Liver (tissue), 9 donors: ENCODE results near the gene RAD23A. TPM values are rescaled to one million over a fixed set of nuclear protein-coding genes. Genes with fewer than 3 reads are reported as not detected.

ENCODE experiments used
- DNase-seq: peaks from one replicate; pipeline ENCODE4 v3.0.0-alpha.2; 2017; ENCODE audit warnings: low spot score
- H3K27ac ChIP-seq, 2 donors: one replicate each; pipeline ENCODE4 v1.7.0; 2013; ENCODE audit warnings: inconsistent platforms in 2 of 2, low read length in 2 of 2, control low read depth in 1 of 2, low read depth in 1 of 2, mild to moderate bottlenecking in 1 of 2
- H3K27me3 ChIP-seq, 4 donors: one replicate each; pipeline versions ENCODE4 v1.6.1 to v1.7.0; 2013; ENCODE audit warnings: low read length in 3 of 4, inconsistent platforms in 1 of 4, mild to moderate bottlenecking in 1 of 4, moderate library complexity in 1 of 4; ENCODE audit not compliant: control insufficient read depth in 4 of 4, insufficient read depth in 4 of 4
- H3K36me3 ChIP-seq, 4 donors: one replicate each; pipeline versions ENCODE4 v1.6.1 to v1.7.0; 2013; ENCODE audit warnings: low read length in 3 of 4, mild to moderate bottlenecking in 3 of 4, low read depth in 1 of 4, moderate library complexity in 1 of 4; ENCODE audit not compliant: control insufficient read depth in 4 of 4, insufficient read depth in 3 of 4
- H3K4me1 ChIP-seq, 4 donors: one replicate each; pipeline versions ENCODE4 v1.6.1 to v1.7.0; 2013; ENCODE audit warnings: low read length in 3 of 4, mild to moderate bottlenecking in 3 of 4, moderate library complexity in 1 of 4; ENCODE audit not compliant: control insufficient read depth in 4 of 4, insufficient read depth in 4 of 4
- H3K4me3 ChIP-seq, 3 donors: one replicate each; pipeline versions ENCODE4 v1.6.1 to v1.7.0; 2013; ENCODE audit warnings: low read length in 3 of 3, control low read depth in 1 of 3, low read depth in 1 of 3, mild to moderate bottlenecking in 1 of 3
- H3K9ac ChIP-seq, 2 donors: one replicate each; pipeline ENCODE4 v1.7.0; 2013; ENCODE audit warnings: low read length in 2 of 2, mild to moderate bottlenecking in 2 of 2, moderate library complexity in 2 of 2, control low read depth in 1 of 2, low read depth in 1 of 2
- H3K9me3 ChIP-seq, 4 donors: one replicate each; pipeline versions ENCODE4 v1.6.1 to v1.7.0; 2013; ENCODE audit warnings: low read length in 3 of 4; ENCODE audit not compliant: control insufficient read depth in 4 of 4
- ATF3 ChIP-seq: IDR thresholded peaks from 2 replicates; pipeline ENCODE4 v1.6.1; 2016; ENCODE audit warnings: antibody characterized with exemption
- EGR1 ChIP-seq, 2 donors: IDR thresholded peaks; 2 replicates each; pipeline ENCODE4 v1.6.1; 2016 to 2018; ENCODE audit warnings: antibody characterized with exemption in 2 of 2, low read depth in 2 of 2
- FOXA1 ChIP-seq: IDR thresholded peaks from 2 replicates; pipeline ENCODE4 v1.6.1; 2016; ENCODE audit warnings: antibody characterized with exemption
- GABPA ChIP-seq, 2 donors: IDR thresholded peaks in 1 of 2; conservative IDR thresholded peaks in 1 of 2; 2 replicates each; pipeline ENCODE4 v1.6.1; 2016; ENCODE audit warnings: antibody characterized with exemption in 2 of 2, mild to moderate bottlenecking in 1 of 2, moderate library complexity in 1 of 2
- HNF4A ChIP-seq, 2 donors: conservative IDR thresholded peaks; 2 replicates each; pipeline ENCODE4 v1.6.1; 2016; ENCODE audit warnings: antibody characterized with exemption in 2 of 2, mild to moderate bottlenecking in 2 of 2
- HNF4G ChIP-seq: IDR thresholded peaks from 2 replicates; pipeline ENCODE4 v1.6.1; 2016; ENCODE audit warnings: antibody characterized with exemption
- JUND ChIP-seq, 2 donors: IDR thresholded peaks; 2 replicates each; pipeline ENCODE4 v1.6.1; 2016; ENCODE audit warnings: antibody characterized with exemption in 2 of 2
- MAX ChIP-seq: IDR thresholded peaks from 2 replicates; pipeline ENCODE4 v1.6.1; 2016; ENCODE audit warnings: antibody characterized with exemption
- RAD21 ChIP-seq, 2 donors: IDR thresholded peaks; 2 replicates each; pipeline ENCODE4 v1.6.1; 2016; ENCODE audit warnings: antibody characterized with exemption in 2 of 2, mild to moderate bottlenecking in 2 of 2
- REST ChIP-seq: IDR thresholded peaks from 2 replicates; pipeline ENCODE4 v1.6.1; 2016; ENCODE audit warnings: antibody characterized with exemption, mild to moderate bottlenecking
- RXRA ChIP-seq, 2 donors: IDR thresholded peaks; 2 replicates each; pipeline ENCODE4 v1.6.1; 2017 to 2018; ENCODE audit warnings: antibody characterized with exemption in 2 of 2, mild to moderate bottlenecking in 1 of 2
- SP1 ChIP-seq: IDR thresholded peaks from 2 replicates; pipeline ENCODE4 v1.6.1; 2018; ENCODE audit warnings: antibody characterized with exemption, mild to moderate bottlenecking
- TAF1 ChIP-seq: conservative IDR thresholded peaks from 2 replicates; pipeline ENCODE4 v1.6.1; 2016; ENCODE audit warnings: antibody characterized with exemption, mild to moderate bottlenecking
- YY1 ChIP-seq: IDR thresholded peaks from 2 replicates; pipeline ENCODE4 v1.6.1; 2016; ENCODE audit warnings: antibody characterized with exemption, mild to moderate bottlenecking
- ZBTB33 ChIP-seq: IDR thresholded peaks from 2 replicates; pipeline ENCODE4 v1.6.1; 2016; ENCODE audit warnings: antibody characterized with exemption
- WGBS: extraction: QIAGEN DNeasy Blood & Tissue Kit; methylation state at CpG from one replicate; pipeline ENCODE4 v1.1.7; 2013; 5-methylcytosine and 5-hydroxymethylcytosine counted together
- polyA plus RNA-seq, 2 donors: library from polyadenylated mRNA; stranded (reverse) in 1 of 2; unstranded in 1 of 2; fragments of 200-250 nt in 1 of 2; fragments of >200 nt in 1 of 2; fragmentation: Nextera tagmentation in 1 of 2; extraction: Ambion mirVana in 1 of 2; gene quantifications; one replicate each; pipeline versions ENCODE4 v1.2.1 to v1.2.3, GENCODE V29; 2013 to 2015
- total RNA-seq, 2 donors: library from RNA; depleted of rRNA; stranded (reverse); fragments of >200 nt; gene quantifications; one replicate each; pipeline ENCODE4 v1.2.3, GENCODE V29; 2014
- donor health status: healthy.
- donor health status: healthy.
- donor health status: healthy.
- donor health status: healthy.
- donor health status: healthy.

RAD23A gene
- total and polyA plus RNA-seq, 4 donors, result 42.9 to 112 (median 66.8) TPM

GRCh38 chr19:12940897-12941296 lies 4.8 kb upstream of the RAD23A start:
- H3K27me3 ChIP-seq, result no peaks in the 10 kb centered on the region
- no peak for DNase-seq
- no peak overlapping the region for H3K9ac ChIP-seq
- H3K36me3 ChIP-seq, result peaks cover 17 to 43% (median 37%) of the 10 kb centered on the region in 4 donors
- H3K27ac ChIP-seq, result no peak overlapping the region
- 70% methylated on average over 2 of the region's 2 CpGs for WGBS
- no peak for TF ChIP-seq EGR1 (IDR thresholded peaks at IDR 0.05; ENCODE audit: low read depth in 2 of 2)
- no peak for TF ChIP-seq SP1
- no peak for TF ChIP-seq MAX
- no peak for TF ChIP-seq HNF4G
- TF ChIP-seq YY1, result no peak
- no peak for TF ChIP-seq HNF4A (conservative IDR thresholded peaks at IDR 0.05)
- no peak for TF ChIP-seq ATF3
- TF ChIP-seq RAD21 (IDR thresholded peaks at IDR 0.05), result no peak
- no peak for TF ChIP-seq JUND (IDR thresholded peaks at IDR 0.05)
- no peak for TF ChIP-seq ZBTB33
- no peak for TF ChIP-seq RXRA (IDR thresholded peaks at IDR 0.05)
- peak overlapping the region in 1 of 3 donors; percentile 82 for H3K4me3 ChIP-seq
- no peaks in the 10 kb centered on the region for H3K9me3 ChIP-seq
- peaks cover 10 to 44% (median 32%) of the 10 kb centered on the region in 4 donors for H3K4me1 ChIP-seq

GRCh38 chr19:12943437-12944044 lies 2.1 kb upstream of the RAD23A start:
- DNase-seq, result no peak
- no peak overlapping the region for H3K27ac ChIP-seq
- 85% methylated on average over 18 of the region's 18 CpGs for WGBS
- H3K9me3 ChIP-seq, result no peaks in the 10 kb centered on the region
- no peaks in the 10 kb centered on the region for H3K27me3 ChIP-seq
- TF ChIP-seq RXRA (IDR thresholded peaks at IDR 0.05) (no peak), FOXA1 (no peak), SP1 (no peak), RAD21 (IDR thresholded peaks at IDR 0.05) (no peak)
- no peak overlapping the region for H3K9ac ChIP-seq
- H3K4me3 ChIP-seq, result no peak overlapping the region
- peaks cover 9 to 50% (median 35%) of the 10 kb centered on the region in 4 donors for H3K4me1 ChIP-seq
- peaks cover 19 to 46% (median 45%) of the 10 kb centered on the region in 4 donors for H3K36me3 ChIP-seq

GRCh38 chr19:12944104-12944674 lies 1.5 kb upstream of the RAD23A start:
- 86% methylated on average over 2 of the region's 2 CpGs for WGBS
- Histone ChIP-seq H3K9ac (no peak overlapping the region), H3K4me1 (peaks cover 9 to 50% (median 34%) of the 10 kb centered on the region in 4 donors), H3K36me3 (peaks cover 24 to 52% (median 52%) of the 10 kb centered on the region in 4 donors), H3K4me3 (no peak overlapping the region), H3K27me3 (no peaks in the 10 kb centered on the region), H3K9me3 (no peaks in the 10 kb centered on the region), H3K27ac (no peak overlapping the region)
- no peak for TF ChIP-seq JUND (IDR thresholded peaks at IDR 0.05)
- no peak for TF ChIP-seq GABPA (IDR thresholded peaks at IDR 0.05 in 1 of 2, conservative IDR thresholded peaks at IDR 0.05 in 1 of 2)
- no peak for TF ChIP-seq TAF1
- no peak for TF ChIP-seq HNF4A (conservative IDR thresholded peaks at IDR 0.05)
- TF ChIP-seq REST, result no peak
- DNase-seq, result no peak
